HEK293T (cell line): Measurements from ENCODE around the gene ABL2.

Experiments used
- ARNT ChIP-seq: fragments of 450-650 bp; IDR thresholded peaks from 2 replicates; pipeline ENCODE4 v1.6.1; 2017; ENCODE audit warnings: mild to moderate bottlenecking
- BHLHE40 ChIP-seq: fragments of 450-650 bp; IDR thresholded peaks from 2 replicates; pipeline ENCODE4 v1.6.1; 2016; ENCODE audit warnings: mild to moderate bottlenecking, moderate library complexity, borderline replicate concordance
- ELF4 ChIP-seq: fragments of 450-650 bp; IDR thresholded peaks from 2 replicates; pipeline ENCODE4 v1.6.1; 2017; ENCODE audit warnings: antibody characterized with exemption
- FOXK2 ChIP-seq: fragments of 450-650 bp; IDR thresholded peaks from 2 replicates; pipeline ENCODE4 v1.6.1; 2016; ENCODE audit warnings: mild to moderate bottlenecking
- SP1 ChIP-seq: fragments of 450-650 bp; IDR thresholded peaks from 2 replicates; pipeline ENCODE4 v1.6.1; 2017
- SUZ12 ChIP-seq: fragments of 450-650 bp; IDR thresholded peaks from 2 replicates; pipeline ENCODE4 v1.6.1; 2016; ENCODE audit warnings: mild to moderate bottlenecking

DNA sequence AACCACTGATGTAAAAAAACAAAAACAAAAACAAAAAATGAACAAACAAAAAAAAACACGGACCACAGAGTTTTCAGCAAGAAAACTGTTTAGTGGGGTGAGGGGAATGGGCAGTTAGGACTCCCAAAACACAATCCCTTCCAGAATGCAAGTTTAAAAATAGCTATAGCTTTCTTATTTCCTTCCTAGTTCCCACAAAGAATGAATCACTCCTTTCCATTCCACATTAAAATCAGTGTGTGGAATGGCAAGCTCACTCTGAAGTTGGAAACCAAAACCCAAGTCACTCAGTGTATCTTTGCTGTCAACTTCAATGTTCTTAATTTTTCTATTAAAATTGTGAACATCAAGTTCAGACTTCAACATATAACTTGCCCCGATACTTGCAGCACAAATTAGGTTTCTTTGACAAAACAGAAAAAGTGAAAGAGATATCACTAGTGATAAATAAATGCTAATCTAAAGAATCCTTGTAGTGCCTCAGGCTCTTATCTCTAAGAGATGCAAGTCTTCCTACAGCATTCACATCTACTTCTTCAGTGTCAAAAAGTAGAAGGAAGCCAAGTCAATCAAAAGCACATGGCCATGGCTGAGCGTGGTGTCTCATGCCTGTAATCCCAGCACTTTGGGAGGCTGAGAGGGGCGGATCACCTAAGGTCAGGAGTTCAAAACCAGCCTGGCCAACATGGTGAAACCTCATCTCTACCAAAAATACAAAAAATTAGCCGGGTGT is 102.1 kb downstream of the ABL2 start:
- TF ChIP-seq FOXK2: no peak
- no peak for TF ChIP-seq SP1
- no peak for TF ChIP-seq ARNT
- TF ChIP-seq BHLHE40: no peak
- no peak for TF ChIP-seq SUZ12
- no peak for TF ChIP-seq ELF4
